ENCODE results near the gene KL. TPM values are rescaled to one million over a fixed set of nuclear protein-coding genes. Genes with fewer than 3 reads are reported as not detected.

KL gene
- total RNA-seq, 1 donor from 2014 or later = 0.24 TPM

- no peak for DNase-seq (ENCODE audit: low spot score)
Measured at GRCh38 chr13:33110713-33111413, 94.6 kb downstream of the KL start.

GRCh38 chr13:33111414-33112110, 95.3 kb downstream of the KL start:
- no peak for DNase-seq (ENCODE audit: low spot score)

- no peak for DNase-seq (ENCODE audit: low spot score)
Measured at GRCh38 chr13:33112766-33113165, 96.5 kb downstream of the KL start.

GRCh38 chr13:33114146-33114545, 97.9 kb downstream of the KL start:
- DNase-seq (ENCODE audit: low spot score) = no peak

GRCh38 chr13:33115274-33115673, 99.1 kb downstream of the KL start:
- no peak for DNase-seq (ENCODE audit: low spot score)

All from umbilical cord (tissue), 2 donors.